Panc1 (cell line): ENCODE measurements around the gene ZNF235. TPM values are rescaled to one million over a fixed set of nuclear protein-coding genes. Genes with fewer than 3 reads are reported as not detected.
"Not testable (repeated sequence)": the region's sequence is repeated elsewhere in the genome, so short reads cannot be mapped to it uniquely, and the experiment has no call there.

Experiments used
- ATAC-seq: fragments of 200-7000 bp; cut with Tn5 transposase; 2 replicates; pipeline ENCODE4 v1.9.1; 2020; ENCODE audit warnings: mild to moderate bottlenecking, moderate library complexity
- BruUV-seq: library from RNA; stranded (reverse); fragments of 400-500 nt; replicated peaks from 2 replicates; lab custom pipeline; 2021; lab: Mats Ljungman, UMichigan
- CTCF ChIA-PET: fragments of 300-600 bp; sonication (Branson Sonifier 250); formaldehyde crosslinking; loops from one replicate; lab custom pipeline; 2022; ENCODE audit warnings: antibody characterized with exemption; lab: Charles Lee
- POLR2A ChIA-PET: fragments of 300-600 bp; sonication (Branson Sonifier 250); formaldehyde crosslinking; loops from one replicate; lab custom pipeline; 2022; ENCODE audit warnings: antibody characterized with exemption; lab: Charles Lee
- DNase-seq: peaks from one replicate; pipeline ENCODE4 v3.0.0-alpha.2; 2010; ENCODE audit warnings: low read depth, low spot score
- H3K27ac ChIP-seq: 2 replicates; pipeline ENCODE4 v1.5.1; 2011; ENCODE audit warnings: mild to moderate bottlenecking, low read length, inconsistent platforms
- H3K27me3 ChIP-seq: fragments of 200-500 bp; sonication (Bioruptor generic); 2 replicates; pipeline ENCODE4 v1.6.0; 2014; ENCODE audit warnings: low read length, inconsistent platforms; ENCODE audit not compliant: control insufficient read depth, insufficient read depth
- H3K36me3 ChIP-seq: fragments of 200-500 bp; sonication (Bioruptor generic); 2 replicates; pipeline ENCODE4 v1.5.1; 2014; ENCODE audit warnings: inconsistent platforms, mild to moderate bottlenecking, low read length, moderate library complexity; ENCODE audit not compliant: control insufficient read depth, insufficient read depth
- H3K4me1 ChIP-seq: 2 replicates; pipeline ENCODE4 v1.5.1; 2011; ENCODE audit warnings: inconsistent platforms, mild to moderate bottlenecking, low read length, moderate library complexity; ENCODE audit not compliant: control insufficient read depth, insufficient read depth
- H3K4me3 ChIP-seq, 2 experiments: 2 replicates each; pipeline ENCODE4 v1.5.1; 2011 to 2012; ENCODE audit warnings: low read depth in 2 of 2, low read length in 2 of 2, mild to moderate bottlenecking in 2 of 2, inconsistent platforms in 1 of 2, moderate library complexity in 1 of 2
- H3K9me3 ChIP-seq: fragments of 200-500 bp; sonication (Bioruptor generic); 2 replicates; pipeline ENCODE4 v1.5.1; 2014; ENCODE audit warnings: low read depth, mild to moderate bottlenecking, inconsistent platforms, low read length, moderate library complexity; ENCODE audit not compliant: control insufficient read depth, insufficient read depth
- TCF7L2 ChIP-seq: IDR thresholded peaks from 2 replicates; pipeline ENCODE4 v1.6.1; 2011; ENCODE audit warnings: mild to moderate bottlenecking, low read depth, low read length, inconsistent platforms
- in situ Hi-C: cut with HindIII; loops from 2 replicates; pipeline ENCODE4 v1.10.0; 2016; ENCODE audit warnings: low sequenced_read_pairs, low pct_unique_long_range_greater_than_20kb
- intact Hi-C: fragments of 100-400 bp; cut with micrococcal nuclease; formaldehyde crosslinking; loops from one replicate; pipeline ENCODE4 v1.10.0; 2022; ENCODE audit not compliant: unreplicated experiment
- total RNA-seq: library from RNA; stranded (reverse); gene quantifications from one replicate; pipeline ENCODE4 v1.2.1, GENCODE V29; 2021; ENCODE audit not compliant: unreplicated experiment

ZNF235 gene
- total RNA-seq, 1 experiment from 2014 or later, result 5.1 TPM

DNA sequence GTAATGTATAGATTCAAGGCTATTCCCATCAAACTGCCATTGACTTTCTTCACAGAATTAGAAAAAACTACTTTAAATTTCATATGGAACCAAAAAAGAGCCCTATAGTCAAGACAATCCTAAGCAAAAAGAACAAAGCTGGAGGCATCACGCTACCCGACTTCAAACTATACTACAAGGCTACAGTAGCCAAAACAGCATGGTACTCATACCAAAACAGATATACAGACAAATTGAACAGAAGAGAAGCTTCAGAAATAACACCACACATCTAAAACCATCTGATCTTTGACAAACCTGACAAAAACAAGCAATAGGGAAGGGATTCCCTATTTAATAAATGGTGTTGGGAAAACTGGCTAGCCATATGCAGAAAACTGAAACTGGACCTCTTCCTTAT is 52.5 kb downstream of the ZNF235 start:
- in situ Hi-C loops, ATAC-seq, CTCF ChIA-PET, BruUV-seq, H3K36me3 ChIP-seq, intact Hi-C loops, H3K27me3 ChIP-seq, H3K27ac ChIP-seq, DNase-seq, H3K4me1 ChIP-seq, POLR2A ChIA-PET, H3K4me3 ChIP-seq: not testable (repeated sequence)
- H3K9me3 ChIP-seq, result peaks cover 13% of the 10 kb centered on the region; the same call in 1 of the 2 replicates

DNA sequence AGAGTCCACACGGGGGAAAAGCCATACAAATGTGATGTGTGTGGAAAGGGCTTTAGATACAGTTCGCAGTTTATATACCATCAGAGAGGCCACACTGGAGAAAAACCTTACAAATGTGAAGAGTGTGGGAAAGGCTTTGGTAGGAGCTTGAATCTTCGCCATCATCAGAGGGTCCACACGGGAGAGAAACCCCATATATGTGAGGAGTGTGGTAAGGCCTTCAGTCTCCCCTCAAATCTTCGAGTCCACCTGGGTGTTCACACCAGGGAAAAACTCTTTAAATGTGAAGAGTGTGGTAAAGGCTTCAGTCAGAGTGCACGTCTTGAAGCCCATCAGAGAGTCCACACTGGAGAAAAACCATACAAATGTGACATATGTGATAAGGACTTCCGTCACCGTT is 68.4 kb downstream of the ZNF235 start:
- no peak for TF ChIP-seq TCF7L2
- Histone ChIP-seq H3K9me3 (peaks cover 15% of the 10 kb centered on the region), H3K27ac (no peak overlapping the region), H3K27me3 (no peaks in the 10 kb centered on the region), H3K4me1 (no peaks in the 10 kb centered on the region), H3K4me3 (no peak overlapping the region), H3K36me3 (peaks cover 16% of the 10 kb centered on the region)
- ATAC-seq (no peak), DNase-seq (no peak)
- ChIA-PET POLR2A (no interaction called here), CTCF (no interaction called here)
- BruUV-seq, result no TSS peak
- in situ Hi-C loops (no loop called here), intact Hi-C loops (no loop called here)

Other genes starting within 250 kb of the ZNF235 start
- gene ZNF284, start 232.9 kb downstream of the ZNF235 start, total RNA-seq, result 0.87 TPM
- 13.4 TPM for gene ZNF224, start 210.7 kb downstream of the ZNF235 start, total RNA-seq
- gene ZNF225, start 191.6 kb downstream of the ZNF235 start, total RNA-seq, result 3.5 TPM
- gene ZNF234, start 163.5 kb downstream of the ZNF235 start, total RNA-seq, result 6.4 TPM
- 21.7 TPM for gene ZNF226, start 139.9 kb downstream of the ZNF235 start, total RNA-seq
- gene ZNF227, start 92.5 kb downstream of the ZNF235 start, total RNA-seq, result 15.4 TPM
- gene ZNF233, start 45.1 kb downstream of the ZNF235 start, total RNA-seq, result 1.8 TPM
- gene ZNF112, start 51.7 kb upstream of the ZNF235 start, total RNA-seq, result 4.3 TPM
- gene ZNF285, start 96.6 kb upstream of the ZNF235 start, total RNA-seq, result 1.4 TPM
- 11.9 TPM for gene ZNF229, start 143.4 kb upstream of the ZNF235 start, total RNA-seq
- gene ZNF180, start 195.5 kb upstream of the ZNF235 start, total RNA-seq, result 6.7 TPM
- gene CEACAM20, start 224.7 kb upstream of the ZNF235 start, total RNA-seq, result not detected